ENCODE results near the gene PIGQ. TPM values are rescaled to one million over a fixed set of nuclear protein-coding genes. Genes with fewer than 3 reads are reported as not detected.
A peak's percentile ranks its signal among the peaks of the same experiment; 100 is the strongest.

The PIGQ gene
- total and polyA plus RNA-seq, 4 donors: 34.9 to 98.2 (median 61.4) TPM

DNA sequence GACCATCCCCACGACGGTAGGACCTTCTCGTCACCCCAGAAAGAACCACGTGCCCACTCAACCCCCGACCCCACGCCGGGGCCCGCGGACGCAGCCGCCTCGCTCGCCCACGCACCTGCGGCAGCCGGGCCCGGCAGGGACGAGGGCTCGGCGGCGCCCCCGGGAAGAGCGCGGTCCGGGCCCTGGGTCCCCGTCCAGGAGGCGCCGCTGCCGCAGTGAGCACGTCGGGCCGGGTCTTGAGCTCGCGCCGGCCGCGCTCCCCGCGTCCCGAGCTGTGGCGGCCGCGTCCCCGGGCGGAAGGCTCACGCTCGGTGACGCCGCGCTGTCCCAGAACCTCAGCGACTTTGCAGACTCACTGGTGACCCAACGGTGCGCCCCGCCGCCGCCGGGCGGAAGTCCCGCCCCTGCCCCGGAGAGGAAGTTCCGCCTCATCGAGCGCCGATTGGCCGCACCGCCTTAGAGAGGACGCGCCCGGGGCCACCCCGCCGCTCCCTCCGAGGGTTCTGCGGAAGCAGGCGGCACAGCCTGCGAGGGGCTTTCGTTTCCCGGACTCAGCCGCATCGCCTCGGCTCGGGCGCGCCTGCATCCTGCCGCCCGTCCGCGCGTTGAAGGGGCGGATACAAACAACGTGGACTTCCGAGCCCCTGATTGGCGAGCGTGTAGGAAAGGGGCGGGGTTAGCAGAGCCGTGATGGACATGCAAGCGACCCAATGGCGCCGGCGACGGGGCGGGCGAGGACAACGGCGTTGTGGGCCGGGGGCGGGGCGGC, 19.3 kb downstream of the PIGQ start:
- 1% methylated on average over 83 to 107 of the region's 107 CpGs for WGBS, 2 donors
- ATAC-seq (ENCODE audit: insufficient read depth, low FRiP score) (peak; percentile 87), DNase-seq (peak; percentile 98)
- H3K4me1 ChIP-seq (ENCODE audit: control insufficient read depth in 5 of 5, insufficient read depth in 5 of 5, low read length in 5 of 5): peaks cover 0 to 53% (median 25%) of the 10 kb centered on the region in 5 donors
- H3K27ac ChIP-seq (ENCODE audit: low read depth in 1 of 2, low read length in 1 of 2): peak overlapping the region; percentile 94 to 99
- H3K9me3 ChIP-seq (ENCODE audit: control insufficient read depth in 4 of 4, insufficient read depth in 3 of 4, low read length in 3 of 4): no peaks in the 10 kb centered on the region
- H3K36me3 ChIP-seq (ENCODE audit: control insufficient read depth in 4 of 4, insufficient read depth in 4 of 4, low read length in 4 of 4): no peaks in the 10 kb centered on the region
- H3K27me3 ChIP-seq (ENCODE audit: control insufficient read depth in 3 of 3, insufficient read depth in 3 of 3, low read length in 2 of 3): no peaks in the 10 kb centered on the region
- TF ChIP-seq, protein P1, sequence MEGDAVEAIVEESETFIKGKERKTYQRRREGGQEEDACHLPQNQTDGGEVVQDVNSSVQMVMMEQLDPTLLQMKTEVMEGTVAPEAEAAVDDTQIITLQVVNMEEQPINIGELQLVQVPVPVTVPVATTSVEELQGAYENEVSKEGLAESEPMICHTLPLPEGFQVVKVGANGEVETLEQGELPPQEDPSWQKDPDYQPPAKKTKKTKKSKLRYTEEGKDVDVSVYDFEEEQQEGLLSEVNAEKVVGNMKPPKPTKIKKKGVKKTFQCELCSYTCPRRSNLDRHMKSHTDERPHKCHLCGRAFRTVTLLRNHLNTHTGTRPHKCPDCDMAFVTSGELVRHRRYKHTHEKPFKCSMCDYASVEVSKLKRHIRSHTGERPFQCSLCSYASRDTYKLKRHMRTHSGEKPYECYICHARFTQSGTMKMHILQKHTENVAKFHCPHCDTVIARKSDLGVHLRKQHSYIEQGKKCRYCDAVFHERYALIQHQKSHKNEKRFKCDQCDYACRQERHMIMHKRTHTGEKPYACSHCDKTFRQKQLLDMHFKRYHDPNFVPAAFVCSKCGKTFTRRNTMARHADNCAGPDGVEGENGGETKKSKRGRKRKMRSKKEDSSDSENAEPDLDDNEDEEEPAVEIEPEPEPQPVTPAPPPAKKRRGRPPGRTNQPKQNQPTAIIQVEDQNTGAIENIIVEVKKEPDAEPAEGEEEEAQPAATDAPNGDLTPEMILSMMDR (IDR thresholded peaks at IDR 0.05; ENCODE audit: control extremely low read depth, extremely low read depth): no peak
- H3K9ac ChIP-seq (ENCODE audit: insufficient read depth in 1 of 2, low read length in 2 of 2): peak overlapping the region; percentile 56 to 63
- H3K4me3 ChIP-seq: peak overlapping the region; percentile 84

DNA sequence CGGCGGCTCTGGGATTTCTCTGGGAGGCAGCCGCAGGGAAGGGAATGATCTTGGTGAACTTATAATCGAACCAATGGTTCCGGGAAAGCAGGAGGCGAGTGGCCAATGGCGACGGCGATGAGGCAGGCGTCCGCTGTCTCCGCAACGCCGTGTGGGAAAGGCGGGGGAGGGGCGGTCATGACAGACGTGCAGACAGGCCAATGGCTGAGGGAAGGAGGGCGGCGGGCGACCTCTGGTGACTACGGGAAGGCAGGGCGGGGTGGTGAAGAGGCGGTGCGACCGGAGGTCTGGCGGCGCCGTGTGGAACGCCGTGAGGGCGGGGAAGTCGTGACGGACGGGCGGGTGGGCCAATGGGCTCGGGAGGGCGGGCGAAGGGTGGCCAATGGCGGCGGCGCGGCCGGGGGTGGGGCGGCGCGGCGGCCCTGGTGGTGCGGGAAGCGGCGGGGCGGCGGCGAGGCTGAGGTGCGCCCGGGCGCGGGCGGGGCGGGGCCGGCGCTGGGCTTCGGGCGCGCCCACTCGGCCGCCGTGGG, 20.0 kb downstream of the PIGQ start, which contains the start of gene RAB40C:
TSS of gene RAB40C (plus strand) at position 409 of the 530 bp plus-strand sequence. CDS start 226 bp downstream, outside the sequence.
- Histone ChIP-seq H3K36me3 (ENCODE audit: control insufficient read depth in 4 of 4, insufficient read depth in 4 of 4, low read length in 4 of 4) (peaks cover 0 to 4% (median 0%) of the 10 kb centered on the region in 4 donors), H3K9me3 (ENCODE audit: control insufficient read depth in 4 of 4, insufficient read depth in 3 of 4, low read length in 3 of 4) (no peaks in the 10 kb centered on the region), H3K4me1 (ENCODE audit: control insufficient read depth in 5 of 5, insufficient read depth in 5 of 5, low read length in 5 of 5) (peaks cover 0 to 53% (median 25%) of the 10 kb centered on the region in 5 donors), H3K4me3 (peak within 1 kb of the TSS; percentile 84), H3K27me3 (ENCODE audit: control insufficient read depth in 3 of 3, insufficient read depth in 3 of 3, low read length in 2 of 3) (no peaks in the 10 kb centered on the region), H3K9ac (ENCODE audit: insufficient read depth in 1 of 2, low read length in 2 of 2) (peak within 1 kb of the TSS; percentile 63 to 71), H3K27ac (ENCODE audit: low read depth in 1 of 2, low read length in 1 of 2) (peak within 1 kb of the TSS; percentile 94 to 99)
- TF ChIP-seq, protein P1 (IDR thresholded peaks at IDR 0.05; ENCODE audit: control extremely low read depth, extremely low read depth): peak; percentile 6
- ATAC-seq (ENCODE audit: insufficient read depth, low FRiP score) (peak; percentile 87), DNase-seq (peak; percentile 98 to 99 (median 99))
- 0 to 1% methylated on average over 40 to 67 of the region's 67 CpGs for WGBS, 2 donors

DNA sequence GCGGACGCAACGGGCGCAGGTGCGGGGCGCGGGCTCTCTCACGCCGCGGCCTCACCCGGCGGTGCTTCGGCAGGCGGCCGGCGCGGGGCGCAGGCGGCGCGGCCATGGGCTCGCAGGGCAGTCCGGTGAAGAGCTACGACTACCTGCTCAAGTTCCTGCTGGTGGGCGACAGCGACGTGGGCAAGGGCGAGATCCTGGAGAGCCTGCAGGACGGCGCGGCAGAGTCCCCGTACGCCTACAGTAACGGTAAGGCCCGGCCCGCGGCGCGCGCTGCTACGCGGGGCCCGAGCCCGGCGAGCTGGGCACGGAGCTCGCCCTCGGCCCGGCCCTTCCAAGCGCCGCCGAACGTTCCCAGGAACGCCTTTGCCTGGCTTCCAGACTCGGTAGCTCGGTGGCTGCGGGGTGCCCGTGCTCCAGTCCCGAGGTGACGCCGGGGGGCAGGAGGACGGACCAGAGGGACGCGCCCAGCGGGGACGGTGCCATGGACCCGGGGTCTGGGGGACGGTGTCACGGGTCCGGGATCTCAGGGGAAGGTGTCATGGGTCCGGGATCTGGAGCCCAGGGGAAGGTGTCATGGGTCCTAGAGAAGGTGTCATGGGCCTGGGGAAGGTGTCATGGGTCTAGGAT, 20.5 kb downstream of the PIGQ start:
- peak overlapping the region; percentile 73 to 92 for H3K27ac ChIP-seq (ENCODE audit: low read depth in 1 of 2, low read length in 1 of 2)
- TF ChIP-seq, protein P1 (IDR thresholded peaks at IDR 0.05; ENCODE audit: control extremely low read depth, extremely low read depth): no peak
- whole genome bisulfite sequencing, 2 donors: 0 to 1% methylated on average over 58 to 71 of the region's 71 CpGs
- ATAC-seq (ENCODE audit: insufficient read depth, low FRiP score) (no peak), DNase-seq (peak in 2 of 3 donors; percentile 40 to 44)
- H3K36me3 ChIP-seq (ENCODE audit: control insufficient read depth in 4 of 4, insufficient read depth in 4 of 4, low read length in 4 of 4): peaks cover 0 to 4% (median 0%) of the 10 kb centered on the region in 4 donors
- H3K4me3 ChIP-seq: peak overlapping the region; percentile 71
- no peaks in the 10 kb centered on the region for H3K27me3 ChIP-seq (ENCODE audit: control insufficient read depth in 3 of 3, insufficient read depth in 3 of 3, low read length in 2 of 3)
- peaks cover 0 to 53% (median 25%) of the 10 kb centered on the region in 5 donors for H3K4me1 ChIP-seq (ENCODE audit: control insufficient read depth in 5 of 5, insufficient read depth in 5 of 5, low read length in 5 of 5)
- H3K9ac ChIP-seq (ENCODE audit: insufficient read depth in 1 of 2, low read length in 2 of 2): peak overlapping the region in 1 of 2 donors; percentile 71
- H3K9me3 ChIP-seq (ENCODE audit: control insufficient read depth in 4 of 4, insufficient read depth in 3 of 4, low read length in 3 of 4): no peaks in the 10 kb centered on the region

Data from lung (tissue), 12 donors.